Erythroblast (primary cell): Measurements from ENCODE around the gene FBXL16.

Source experiments
- DNase-seq, 2 experiments: peaks; one replicate each; lab custom pipeline; 2025; lab: John Stamatoyannopoulos, UW
- GATA1 ChIP-seq: IDR thresholded peaks from 2 replicates; pipeline ENCODE4 v1.6.1; 2011; ENCODE audit warnings: low read depth, mild to moderate bottlenecking, control low read depth, low read length, moderate library complexity
- POLR2A ChIP-seq: IDR thresholded peaks from 2 replicates; pipeline ENCODE4 v1.6.1; 2011; ENCODE audit warnings: mild to moderate bottlenecking, low read length

Gene FBXL16

GRCh38 chr16:706189-707061, 824 bp upstream of the FBXL16 start:
- DNase-seq, result no peak
- no peak for TF ChIP-seq GATA1
- TF ChIP-seq POLR2A, result no peak

GRCh38 chr16:704552-705380, 835 bp downstream of the FBXL16 start:
- TF ChIP-seq GATA1, result no peak
- no peak for TF ChIP-seq POLR2A
- no peak for DNase-seq

DNA sequence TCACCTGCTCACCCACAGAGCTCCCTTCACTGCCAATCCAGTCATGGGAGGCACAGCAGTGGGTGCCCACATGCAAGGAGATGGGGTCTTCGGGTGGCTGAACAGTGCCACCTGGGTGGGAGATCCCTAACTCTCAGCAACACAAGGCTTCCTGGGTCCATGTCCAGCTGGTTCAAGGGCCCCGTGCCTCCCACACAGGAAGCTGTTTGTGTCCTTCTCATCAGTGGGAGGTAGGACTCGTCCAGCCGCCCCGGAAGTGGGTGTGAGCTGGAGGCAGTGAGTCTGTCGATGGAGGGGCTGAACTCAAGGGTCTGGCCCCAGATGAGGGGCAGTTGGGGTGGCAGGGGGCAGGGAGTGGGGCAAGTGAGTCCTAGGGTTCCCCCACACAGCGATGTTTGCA, 1.6 kb downstream of the FBXL16 start:
- TF ChIP-seq GATA1 (no peak), POLR2A (no peak)
- no peak for DNase-seq

- TF ChIP-seq GATA1, result no peak
- TF ChIP-seq POLR2A, result no peak
- DNase-seq, result no peak
Observed at GRCh38 chr16:703406-703805, 2.2 kb downstream of the FBXL16 start.

- DNase-seq, result no peak
- TF ChIP-seq POLR2A (no peak), GATA1 (no peak)
Observed at GRCh38 chr16:702341-702740, 3.3 kb downstream of the FBXL16 start.

GRCh38 chr16:700684-701584, 4.7 kb downstream of the FBXL16 start:
- no peak for TF ChIP-seq GATA1
- TF ChIP-seq POLR2A, result no peak
- DNase-seq, result peak; percentile 33 to 49

GRCh38 chr16:698911-699671, 6.5 kb downstream of the FBXL16 start:
- no peak for DNase-seq
- TF ChIP-seq POLR2A, result no peak
- no peak for TF ChIP-seq GATA1

- DNase-seq, result peak in 1 of 2 experiments; percentile 30
- TF ChIP-seq POLR2A, result no peak
- no peak for TF ChIP-seq GATA1
Observed at GRCh38 chr16:695355-696089, 10.1 kb downstream of the FBXL16 start.

GRCh38 chr16:694863-695354, 10.7 kb downstream of the FBXL16 start:
- TF ChIP-seq GATA1 (no peak), POLR2A (no peak)
- no peak for DNase-seq

- DNase-seq, result no peak
- no peak for TF ChIP-seq POLR2A
- TF ChIP-seq GATA1, result no peak
Observed at GRCh38 chr16:694187-694862, 11.3 kb downstream of the FBXL16 start.

DNA sequence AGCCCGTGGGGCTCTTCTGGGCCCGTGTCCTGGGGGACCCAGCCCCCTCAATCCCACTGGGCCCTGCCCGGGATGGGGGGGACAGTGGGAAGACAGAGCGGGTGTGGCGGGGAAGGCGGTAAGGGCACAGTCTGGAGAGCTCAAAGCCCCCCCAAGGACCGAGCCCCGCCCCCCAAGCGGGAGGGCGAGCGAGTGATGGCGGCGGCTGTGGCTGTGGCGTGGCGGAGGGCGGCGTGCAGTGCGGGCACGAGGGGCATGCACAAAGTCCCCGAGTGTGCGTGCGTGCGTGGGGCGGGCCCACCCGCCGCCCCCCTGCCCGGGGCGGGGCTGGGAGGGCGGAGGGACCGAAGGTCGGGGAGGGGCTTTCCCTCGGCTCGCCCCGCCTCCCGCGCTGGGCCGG, 11.8 kb downstream of the FBXL16 start:
- no peak for DNase-seq
- no peak for TF ChIP-seq GATA1
- no peak for TF ChIP-seq POLR2A
